HCT116 (cell line): ENCODE data around the gene DGKG. TPM values are rescaled to one million over a fixed set of nuclear protein-coding genes. Genes with fewer than 3 reads are reported as not detected.

Source experiments
- ATAC-seq: fragments of 200-7000 bp; cut with Tn5 transposase; 2 replicates; pipeline ENCODE4 v1.9.1; 2020; ENCODE audit warnings: mild to moderate bottlenecking, moderate library complexity
- BruUV-seq: library from RNA; stranded (reverse); fragments of 400-500 nt; replicated peaks from 2 replicates; lab custom pipeline; 2021; lab: Mats Ljungman, UMichigan
- CTCF ChIA-PET: fragments of 300-600 bp; sonication (Branson Sonifier 250); formaldehyde crosslinking; loops from one replicate; lab custom pipeline; 2021; ENCODE audit warnings: antibody characterized with exemption; lab: Charles Lee
- POLR2A ChIA-PET: fragments of 300-600, 350-600 bp; sonication (Branson Sonifier 250); formaldehyde crosslinking; loops from one replicate; lab custom pipeline; 2021; ENCODE audit warnings: antibody characterized with exemption; lab: Charles Lee
- RAD21 ChIA-PET, 2 experiments: fragments of 300-600 bp; sonication (Branson Sonifier 250); formaldehyde crosslinking; loops; one replicate each; lab custom pipeline; 2023; ENCODE audit warnings: low total read pairs in 2 of 2; ENCODE audit not compliant: uncharacterized antibody in 2 of 2, unreplicated experiment in 2 of 2, low non-redundant PET in 1 of 2; lab: Charles Lee
- DNase-seq: peaks from one replicate; pipeline ENCODE4 v3.0.0-alpha.2; 2010; ENCODE audit warnings: low read depth, low spot score
- H2AFZ ChIP-seq: fragments of 200-600 bp; shearing (Covaris generic), sonication (generic); 2 replicates; pipeline ENCODE4 v1.6.1; 2017; ENCODE audit warnings: low read depth, mixed run types, mixed read lengths, antibody characterized with exemption, low read length; ENCODE audit not compliant: poor library complexity, severe bottlenecking
- H3K27ac ChIP-seq: 2 replicates; pipeline ENCODE4 v1.5.1; 2012; ENCODE audit warnings: low read depth, low read length
- H3K27me3 ChIP-seq: fragments of 200-600 bp; sonication (generic); 2 replicates; pipeline ENCODE4 v1.6.1; 2016; ENCODE audit warnings: mixed run types, low read length, mixed read lengths; ENCODE audit not compliant: insufficient read depth
- H3K36me3 ChIP-seq, 2 experiments: fragments of 200-500 bp in 1 of 2; fragments of 200-600 bp in 1 of 2; sonication (Bioruptor generic) in 1 of 2; sonication (generic) in 1 of 2; 2 replicates each; pipeline versions ENCODE4 v1.5.1 to v1.6.1; 2014 to 2016; ENCODE audit warnings: low read length in 2 of 2, inconsistent platforms in 1 of 2, mixed read lengths in 1 of 2, mixed run types in 1 of 2; ENCODE audit not compliant: insufficient read depth in 2 of 2, control insufficient read depth in 1 of 2
- H3K4me1 ChIP-seq, 2 experiments: fragments of 200-600 bp in 1 of 2; sonication (generic) in 1 of 2; 2 replicates each; pipeline versions ENCODE4 v1.5.1 to v1.6.1; 2012 to 2017; ENCODE audit warnings: low read length in 2 of 2, inconsistent platforms in 1 of 2, mild to moderate bottlenecking in 1 of 2, mixed read lengths in 1 of 2, mixed run types in 1 of 2, moderate library complexity in 1 of 2; ENCODE audit not compliant: insufficient read depth in 2 of 2, control insufficient read depth in 1 of 2
- H3K4me2 ChIP-seq: fragments of 200-600 bp; sonication (generic); 2 replicates; pipeline ENCODE4 v1.6.1; 2017; ENCODE audit warnings: mixed run types, low read length, mixed read lengths
- H3K4me3 ChIP-seq, 2 experiments: fragments of 200-600 bp in 1 of 2; sonication (generic) in 1 of 2; replicated peaks in 1 of 2; 2 replicates each; pipeline ENCODE4 v1.5.1; 2011 to 2016; ENCODE audit warnings: low read length in 2 of 2, control low read depth in 1 of 2, low read depth in 1 of 2, mild to moderate bottlenecking in 1 of 2, mixed read lengths in 1 of 2, mixed run types in 1 of 2
- H3K79me2 ChIP-seq: fragments of 200-600 bp; sonication (generic); 2 replicates; pipeline ENCODE4 v1.6.1; 2017; ENCODE audit warnings: mild to moderate bottlenecking, mixed run types, low read length, moderate library complexity, mixed read lengths; ENCODE audit not compliant: insufficient read depth
- H3K9ac ChIP-seq: fragments of 200-600 bp; sonication (generic); 2 replicates; pipeline ENCODE4 v1.6.1; 2016; ENCODE audit warnings: low read length, mixed read lengths
- H3K9me2 ChIP-seq: fragments of 200-600 bp; sonication (generic), shearing (Covaris generic); 2 replicates; pipeline ENCODE4 v1.6.1; 2017; ENCODE audit warnings: mixed run types, mild to moderate bottlenecking, moderate library complexity; ENCODE audit not compliant: insufficient read depth
- H3K9me3 ChIP-seq, 2 experiments: fragments of 200-500 bp in 1 of 2; fragments of 200-600 bp in 1 of 2; sonication (Bioruptor generic) in 1 of 2; sonication (generic) in 1 of 2; 2 replicates each; pipeline ENCODE4 v1.6.1; 2014 to 2017; ENCODE audit warnings: low read length in 2 of 2, mixed read lengths in 2 of 2, inconsistent platforms in 1 of 2, low read depth in 1 of 2, mild to moderate bottlenecking in 1 of 2, mixed run types in 1 of 2, moderate library complexity in 1 of 2; ENCODE audit not compliant: control insufficient read depth in 1 of 2, insufficient read depth in 1 of 2
- H4K20me1 ChIP-seq: fragments of 200-600 bp; sonication (generic), shearing (Covaris generic); 2 replicates; pipeline ENCODE4 v1.6.1; 2017; ENCODE audit warnings: mixed run types, mild to moderate bottlenecking, moderate library complexity; ENCODE audit not compliant: insufficient read depth
- CBX3 ChIP-seq: IDR thresholded peaks from 2 replicates; pipeline ENCODE4 v1.6.1; 2012; ENCODE audit warnings: low read depth
- CTCF ChIP-seq, 3 experiments: fragments of 200-600 bp in 1 of 3; sonication (generic) in 1 of 3; IDR thresholded peaks in 2 of 3; conservative IDR thresholded peaks in 1 of 3; 2 replicates each; pipeline ENCODE4 v1.5.1; 2012 to 2017; ENCODE audit warnings: low read depth in 2 of 3, low read length in 2 of 3, antibody characterized with exemption in 1 of 3, borderline replicate concordance in 1 of 3, control low read depth in 1 of 3, mild to moderate bottlenecking in 1 of 3, mixed read lengths in 1 of 3, mixed run types in 1 of 3, moderate library complexity in 1 of 3; ENCODE audit not compliant: insufficient read depth in 1 of 3
- EGR1 ChIP-seq: IDR thresholded peaks from 2 replicates; pipeline ENCODE4 v1.6.1; 2012; ENCODE audit warnings: low read depth
- EZH2 ChIP-seq: fragments of 200-600 bp; sonication (generic); IDR thresholded peaks from 2 replicates; pipeline ENCODE4 v1.6.1; 2017; ENCODE audit warnings: antibody characterized with exemption, mixed run types
- FOSL1 ChIP-seq: IDR thresholded peaks from 2 replicates; pipeline ENCODE4 v1.6.1; 2012; ENCODE audit warnings: low read depth
- JUND ChIP-seq: IDR thresholded peaks from 2 replicates; pipeline ENCODE4 v1.6.1; 2012
- POLR2A ChIP-seq: IDR thresholded peaks from 2 replicates; pipeline ENCODE4 v1.7.0; 2011; ENCODE audit warnings: borderline replicate concordance; ENCODE audit not compliant: insufficient read depth, insufficient read length; ENCODE audit errors: extremely low read depth
- POLR2AphosphoS5 ChIP-seq: IDR thresholded peaks from 2 replicates; pipeline ENCODE4 v1.6.1; 2011; ENCODE audit warnings: mild to moderate bottlenecking, low read depth, low read length, moderate library complexity
- YY1 ChIP-seq: IDR thresholded peaks from 2 replicates; pipeline ENCODE4 v1.6.1; 2011; ENCODE audit warnings: low read length, low read depth, moderate library complexity, mild to moderate bottlenecking; ENCODE audit not compliant: insufficient replicate concordance; ENCODE audit errors: extremely low read depth
- intact Hi-C: fragments of 100-400 bp; cut with micrococcal nuclease; formaldehyde crosslinking; loops from 2 replicates; pipeline ENCODE4 v1.10.0; 2022
- total RNA-seq: library from RNA; stranded (reverse); gene quantifications from one replicate; pipeline ENCODE4 v1.2.1, GENCODE V29; 2021; ENCODE audit not compliant: unreplicated experiment
- TF ChIP-seq, protein P1 (sequence below): IDR thresholded peaks from 2 replicates; pipeline ENCODE4 v1.6.1; 2012
- TF ChIP-seq, protein P2 (sequence below): IDR thresholded peaks from 2 replicates; pipeline ENCODE4 v1.6.1; 2011; ENCODE audit warnings: mild to moderate bottlenecking, low read length, moderate library complexity; ENCODE audit not compliant: insufficient replicate concordance; ENCODE audit errors: extremely low read depth
- TF ChIP-seq, protein P3 (sequence below): IDR thresholded peaks from 2 replicates; pipeline ENCODE4 v1.6.1; 2012; ENCODE audit warnings: low read depth

The DGKG gene
- total RNA-seq, 1 experiment from 2014 or later = 4.8 TPM

DNA sequence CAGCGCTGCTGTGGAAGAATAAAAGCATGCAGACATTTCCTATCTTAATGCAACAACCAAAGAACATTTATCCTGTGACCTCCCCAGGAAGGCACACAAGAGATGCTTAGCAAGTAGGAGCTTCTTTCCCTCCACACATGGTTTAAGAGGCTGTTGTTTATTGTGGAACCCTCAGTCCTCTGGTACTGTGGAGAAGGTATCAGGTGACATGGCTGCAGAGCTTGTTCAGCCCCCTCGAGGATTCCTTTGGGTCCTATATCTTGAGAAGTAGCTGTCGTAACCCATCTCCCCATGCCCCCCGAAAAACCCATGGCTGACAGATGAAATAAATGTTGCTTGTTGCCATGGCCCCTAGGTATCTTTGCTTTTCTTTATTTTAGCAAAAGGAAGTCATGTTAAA, 232.8 kb downstream of the DGKG start:
- no peak overlapping the region for H3K9ac ChIP-seq
- no peaks in the 10 kb centered on the region for H4K20me1 ChIP-seq
- DNase-seq (no peak), ATAC-seq (no peak)
- TF ChIP-seq CTCF (IDR thresholded peaks at IDR 0.05 in 2 of 3, conservative IDR thresholded peaks at IDR 0.05 in 1 of 3; ENCODE audit: borderline replicate concordance in 1 of 3, insufficient read depth in 1 of 3, low read depth in 2 of 3, low read length in 2 of 3) (no peak), FOSL1 (no peak), EGR1 (no peak), JUND (no peak), CBX3 (no peak), POLR2AphosphoS5 (no peak), POLR2A (no peak), YY1 (no peak), EZH2 (no peak)
- TF ChIP-seq, protein P1, sequence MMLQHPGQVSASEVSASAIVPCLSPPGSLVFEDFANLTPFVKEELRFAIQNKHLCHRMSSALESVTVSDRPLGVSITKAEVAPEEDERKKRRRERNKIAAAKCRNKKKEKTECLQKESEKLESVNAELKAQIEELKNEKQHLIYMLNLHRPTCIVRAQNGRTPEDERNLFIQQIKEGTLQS = no peak
- TF ChIP-seq, protein P2, sequence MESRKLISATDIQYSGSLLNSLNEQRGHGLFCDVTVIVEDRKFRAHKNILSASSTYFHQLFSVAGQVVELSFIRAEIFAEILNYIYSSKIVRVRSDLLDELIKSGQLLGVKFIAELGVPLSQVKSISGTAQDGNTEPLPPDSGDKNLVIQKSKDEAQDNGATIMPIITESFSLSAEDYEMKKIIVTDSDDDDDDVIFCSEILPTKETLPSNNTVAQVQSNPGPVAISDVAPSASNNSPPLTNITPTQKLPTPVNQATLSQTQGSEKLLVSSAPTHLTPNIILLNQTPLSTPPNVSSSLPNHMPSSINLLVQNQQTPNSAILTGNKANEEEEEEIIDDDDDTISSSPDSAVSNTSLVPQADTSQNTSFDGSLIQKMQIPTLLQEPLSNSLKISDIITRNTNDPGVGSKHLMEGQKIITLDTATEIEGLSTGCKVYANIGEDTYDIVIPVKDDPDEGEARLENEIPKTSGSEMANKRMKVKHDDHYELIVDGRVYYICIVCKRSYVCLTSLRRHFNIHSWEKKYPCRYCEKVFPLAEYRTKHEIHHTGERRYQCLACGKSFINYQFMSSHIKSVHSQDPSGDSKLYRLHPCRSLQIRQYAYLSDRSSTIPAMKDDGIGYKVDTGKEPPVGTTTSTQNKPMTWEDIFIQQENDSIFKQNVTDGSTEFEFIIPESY = no peak
- TF ChIP-seq, protein P3, sequence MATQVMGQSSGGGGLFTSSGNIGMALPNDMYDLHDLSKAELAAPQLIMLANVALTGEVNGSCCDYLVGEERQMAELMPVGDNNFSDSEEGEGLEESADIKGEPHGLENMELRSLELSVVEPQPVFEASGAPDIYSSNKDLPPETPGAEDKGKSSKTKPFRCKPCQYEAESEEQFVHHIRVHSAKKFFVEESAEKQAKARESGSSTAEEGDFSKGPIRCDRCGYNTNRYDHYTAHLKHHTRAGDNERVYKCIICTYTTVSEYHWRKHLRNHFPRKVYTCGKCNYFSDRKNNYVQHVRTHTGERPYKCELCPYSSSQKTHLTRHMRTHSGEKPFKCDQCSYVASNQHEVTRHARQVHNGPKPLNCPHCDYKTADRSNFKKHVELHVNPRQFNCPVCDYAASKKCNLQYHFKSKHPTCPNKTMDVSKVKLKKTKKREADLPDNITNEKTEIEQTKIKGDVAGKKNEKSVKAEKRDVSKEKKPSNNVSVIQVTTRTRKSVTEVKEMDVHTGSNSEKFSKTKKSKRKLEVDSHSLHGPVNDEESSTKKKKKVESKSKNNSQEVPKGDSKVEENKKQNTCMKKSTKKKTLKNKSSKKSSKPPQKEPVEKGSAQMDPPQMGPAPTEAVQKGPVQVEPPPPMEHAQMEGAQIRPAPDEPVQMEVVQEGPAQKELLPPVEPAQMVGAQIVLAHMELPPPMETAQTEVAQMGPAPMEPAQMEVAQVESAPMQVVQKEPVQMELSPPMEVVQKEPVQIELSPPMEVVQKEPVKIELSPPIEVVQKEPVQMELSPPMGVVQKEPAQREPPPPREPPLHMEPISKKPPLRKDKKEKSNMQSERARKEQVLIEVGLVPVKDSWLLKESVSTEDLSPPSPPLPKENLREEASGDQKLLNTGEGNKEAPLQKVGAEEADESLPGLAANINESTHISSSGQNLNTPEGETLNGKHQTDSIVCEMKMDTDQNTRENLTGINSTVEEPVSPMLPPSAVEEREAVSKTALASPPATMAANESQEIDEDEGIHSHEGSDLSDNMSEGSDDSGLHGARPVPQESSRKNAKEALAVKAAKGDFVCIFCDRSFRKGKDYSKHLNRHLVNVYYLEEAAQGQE = no peak
- RAD21 ChIA-PET = no interaction called here
- no peak overlapping the region for H3K4me3 ChIP-seq
- CTCF ChIA-PET = no interaction called here
- H3K9me2 ChIP-seq = no peaks in the 10 kb centered on the region
- no peak overlapping the region for H3K4me2 ChIP-seq
- H3K9me3 ChIP-seq = no peaks in the 10 kb centered on the region
- POLR2A ChIA-PET = no interaction called here
- no peaks in the 10 kb centered on the region for H3K79me2 ChIP-seq
- BruUV-seq = no TSS peak
- no peak overlapping the region for H3K27ac ChIP-seq
- H3K4me1 ChIP-seq = no peaks in the 10 kb centered on the region
- no peaks in the 10 kb centered on the region for H3K36me3 ChIP-seq
- intact Hi-C loops = no loop called here
- H3K27me3 ChIP-seq = no peaks in the 10 kb centered on the region
- H2AFZ ChIP-seq = no peak overlapping the region
